CD4-positive, alpha-beta memory T cell (primary cell): Measurements from ENCODE around the gene NTNG1. TPM values are rescaled to one million over a fixed set of nuclear protein-coding genes. Genes with fewer than 3 reads are reported as not detected.

ENCODE experiments used
- CTCF ChIA-PET: fragments of 350-600 bp; sonication (Branson Sonifier 250); formaldehyde crosslinking; loops from one replicate; lab custom pipeline; 2021; ENCODE audit warnings: inconsistent platforms; ENCODE audit not compliant: partially characterized antibody; lab: Charles Lee
- POLR2A ChIA-PET: fragments of 350-600 bp; sonication (Branson Sonifier 250); formaldehyde crosslinking; loops from one replicate; lab custom pipeline; 2021; ENCODE audit not compliant: partially characterized antibody; lab: Charles Lee
- DNase-seq, 5 donors: peaks; one replicate each; pipeline versions ENCODE4 v3.0.0 to v3.0.0-alpha.2; 2020 to 2022; ENCODE audit warnings: mixed read lengths in 1 of 5
- H3K27ac ChIP-seq: one replicate; pipeline ENCODE4 v1.7.0; 2013; ENCODE audit warnings: low read depth, low read length
- H3K27me3 ChIP-seq: 2 replicates; pipeline ENCODE4 v1.7.0; 2013; ENCODE audit warnings: mild to moderate bottlenecking, low read length, moderate library complexity; ENCODE audit not compliant: insufficient read depth
- H3K36me3 ChIP-seq: 2 replicates; pipeline ENCODE4 v1.7.0; 2013; ENCODE audit warnings: mild to moderate bottlenecking, low read length, moderate library complexity; ENCODE audit not compliant: insufficient read depth
- H3K4me1 ChIP-seq: 2 replicates; pipeline ENCODE4 v1.7.0; 2013; ENCODE audit warnings: mild to moderate bottlenecking, low read length, moderate library complexity; ENCODE audit not compliant: insufficient read depth
- H3K4me3 ChIP-seq, 2 donors: one replicate each; pipeline ENCODE4 v1.7.0; 2013; ENCODE audit warnings: low read length in 2 of 2, mild to moderate bottlenecking in 1 of 2
- H3K9me3 ChIP-seq, 2 donors: one replicate each; pipeline ENCODE4 v1.7.0; 2013; ENCODE audit warnings: low read length in 2 of 2, control low read depth in 1 of 2; ENCODE audit not compliant: control insufficient read depth in 1 of 2
- H3K27ac Mint-ChIP-seq, 7 donors: one replicate each; pipeline ENCODE4 v1.8.0; 2020 to 2021; ENCODE audit warnings: mixed read lengths in 7 of 7, mild to moderate bottlenecking in 6 of 7, inconsistent platforms in 3 of 7, moderate library complexity in 3 of 7
- H3K27me3 Mint-ChIP-seq, 2 donors: one replicate each; pipeline ENCODE4 v1.8.0; 2020 to 2021; ENCODE audit warnings: mixed read lengths in 2 of 2
- H3K36me3 Mint-ChIP-seq, 2 donors: one replicate each; pipeline ENCODE4 v1.8.0; 2020 to 2021; ENCODE audit warnings: mixed read lengths in 2 of 2, inconsistent platforms in 1 of 2, mild to moderate bottlenecking in 1 of 2
- H3K4me1 Mint-ChIP-seq, 4 donors: one replicate each; pipeline ENCODE4 v1.8.0; 2020 to 2021; ENCODE audit warnings: mixed read lengths in 4 of 4, mild to moderate bottlenecking in 1 of 4
- H3K4me3 Mint-ChIP-seq, 8 donors: one replicate each; pipeline ENCODE4 v1.8.0; 2020 to 2021; ENCODE audit warnings: mixed read lengths in 8 of 8, mild to moderate bottlenecking in 7 of 8, moderate library complexity in 6 of 8, inconsistent platforms in 3 of 8
- H3K9me3 Mint-ChIP-seq, 8 donors: one replicate each; pipeline ENCODE4 v1.8.0; 2020 to 2021; ENCODE audit warnings: mixed read lengths in 8 of 8, mild to moderate bottlenecking in 5 of 8, inconsistent platforms in 3 of 8, moderate library complexity in 1 of 8
- intact Hi-C: fragments of 100-400 bp; cut with micrococcal nuclease; formaldehyde crosslinking; loops from one replicate; pipeline ENCODE4 v1.15.1; 2023
- polyA plus RNA-seq, 2 donors: library from polyadenylated mRNA; unstranded; fragments of 300-500 nt; fragmentation: Illumina TruSeq; gene quantifications; one replicate each; pipeline ENCODE4 v1.2.3, GENCODE V29; 2021
- total RNA-seq, 2 experiments: library from RNA; stranded (reverse); gene quantifications; one replicate each; pipeline ENCODE4 v1.2.3, GENCODE V29; 2021

The NTNG1 gene
- total and polyA plus RNA-seq, 4 experiments from 2014 or later, result not detected

GRCh38 chr1:107433068-107433467 lies 292.2 kb downstream of the NTNG1 start:
- intact Hi-C loops, result no loop called here
- CTCF ChIA-PET, result no interaction called here
- H3K9me3 Mint-ChIP-seq, result no peaks in the 10 kb centered on the region

GRCh38 chr1:107433635-107434360 lies 293.0 kb downstream of the NTNG1 start:
- no peak overlapping the region for H3K4me3 Mint-ChIP-seq
- intact Hi-C loops, result no loop called here
- ChIA-PET CTCF (no interaction called here), POLR2A (no interaction called here)
- H3K4me1 Mint-ChIP-seq, result no peaks in the 10 kb centered on the region
- Histone ChIP-seq H3K27me3 (no peaks in the 10 kb centered on the region), H3K4me3 (no peak overlapping the region), H3K4me1 (no peaks in the 10 kb centered on the region), H3K27ac (no peak overlapping the region), H3K9me3 (no peaks in the 10 kb centered on the region), H3K36me3 (no peaks in the 10 kb centered on the region)
- peaks cover 3% of the 10 kb centered on the region in 2 donors for H3K27me3 Mint-ChIP-seq
- no peak for DNase-seq
- no peaks in the 10 kb centered on the region for H3K9me3 Mint-ChIP-seq
- no peak overlapping the region for H3K27ac Mint-ChIP-seq
- no peaks in the 10 kb centered on the region for H3K36me3 Mint-ChIP-seq

More at GRCh38 chr1:107433068-107433467, 292.2 kb downstream of the NTNG1 start:
- H3K27me3 ChIP-seq, result no peaks in the 10 kb centered on the region
- no peaks in the 10 kb centered on the region for H3K4me1 ChIP-seq
- no peak overlapping the region for H3K27ac ChIP-seq
- Mint-ChIP-seq H3K27me3 (peaks cover 3 to 4% of the 10 kb centered on the region in 2 donors), H3K36me3 (no peaks in the 10 kb centered on the region), H3K4me1 (no peaks in the 10 kb centered on the region), H3K27ac (no peak overlapping the region), H3K4me3 (no peak overlapping the region)
- no peaks in the 10 kb centered on the region for H3K36me3 ChIP-seq
- no peak overlapping the region for H3K4me3 ChIP-seq
- POLR2A ChIA-PET, result no interaction called here
- DNase-seq, result no peak
- no peaks in the 10 kb centered on the region for H3K9me3 ChIP-seq

- CTCF ChIA-PET, result no interaction called here
- no peaks in the 10 kb centered on the region for H3K4me1 Mint-ChIP-seq
- H3K9me3 Mint-ChIP-seq, result no peaks in the 10 kb centered on the region
- POLR2A ChIA-PET, result no interaction called here
- Histone ChIP-seq H3K27me3 (no peaks in the 10 kb centered on the region), H3K36me3 (no peaks in the 10 kb centered on the region), H3K4me1 (no peaks in the 10 kb centered on the region), H3K4me3 (no peak overlapping the region), H3K27ac (no peak overlapping the region), H3K9me3 (no peaks in the 10 kb centered on the region)
- peaks cover 3 to 4% of the 10 kb centered on the region in 2 donors for H3K27me3 Mint-ChIP-seq
- no peaks in the 10 kb centered on the region for H3K36me3 Mint-ChIP-seq
- DNase-seq, result no peak
- intact Hi-C loops, result no loop called here
- H3K27ac Mint-ChIP-seq, result no peak overlapping the region
- no peak overlapping the region for H3K4me3 Mint-ChIP-seq
Observed at GRCh38 chr1:107434361-107434693, 293.5 kb downstream of the NTNG1 start.

GRCh38 chr1:107436552-107437241 lies 295.9 kb downstream of the NTNG1 start:
- H3K27me3 Mint-ChIP-seq, result peaks cover 0 to 5% of the 10 kb centered on the region in 2 donors
- no peaks in the 10 kb centered on the region for H3K4me1 Mint-ChIP-seq
- Histone ChIP-seq H3K27me3 (no peaks in the 10 kb centered on the region), H3K27ac (no peak overlapping the region), H3K4me3 (no peak overlapping the region), H3K36me3 (no peaks in the 10 kb centered on the region), H3K9me3 (no peaks in the 10 kb centered on the region), H3K4me1 (no peaks in the 10 kb centered on the region)
- no peaks in the 10 kb centered on the region for H3K36me3 Mint-ChIP-seq
- H3K27ac Mint-ChIP-seq, result no peak overlapping the region
- H3K9me3 Mint-ChIP-seq, result no peaks in the 10 kb centered on the region
- no peak for DNase-seq
- CTCF ChIA-PET, result no interaction called here
- intact Hi-C loops, result no loop called here
- H3K4me3 Mint-ChIP-seq, result no peak overlapping the region
- POLR2A ChIA-PET, result no interaction called here

GRCh38 chr1:107439567-107439966 lies 298.7 kb downstream of the NTNG1 start:
- H3K27ac Mint-ChIP-seq, result no peak overlapping the region
- H3K4me1 Mint-ChIP-seq, result no peaks in the 10 kb centered on the region
- H3K27me3 Mint-ChIP-seq, result peaks cover 5 to 6% of the 10 kb centered on the region in 2 donors
- POLR2A ChIA-PET, result no interaction called here
- H3K4me3 Mint-ChIP-seq, result no peak overlapping the region
- Histone ChIP-seq H3K27me3 (no peaks in the 10 kb centered on the region), H3K27ac (no peak overlapping the region), H3K36me3 (no peaks in the 10 kb centered on the region), H3K4me3 (no peak overlapping the region), H3K4me1 (no peaks in the 10 kb centered on the region), H3K9me3 (no peaks in the 10 kb centered on the region)
- no peaks in the 10 kb centered on the region for H3K36me3 Mint-ChIP-seq
- intact Hi-C loops, result no loop called here
- no peaks in the 10 kb centered on the region for H3K9me3 Mint-ChIP-seq
- CTCF ChIA-PET, result no interaction called here
- no peak for DNase-seq

GRCh38 chr1:107442551-107442950 lies 301.7 kb downstream of the NTNG1 start:
- no peaks in the 10 kb centered on the region for H3K36me3 ChIP-seq
- H3K27ac ChIP-seq, result no peak overlapping the region
- DNase-seq, result no peak
- no peak overlapping the region for H3K4me3 Mint-ChIP-seq
- H3K27ac Mint-ChIP-seq, result no peak overlapping the region
- no peaks in the 10 kb centered on the region for H3K27me3 ChIP-seq
- no peaks in the 10 kb centered on the region for H3K36me3 Mint-ChIP-seq
- intact Hi-C loops, result no loop called here
- no peaks in the 10 kb centered on the region for H3K9me3 Mint-ChIP-seq
- H3K4me3 ChIP-seq, result no peak overlapping the region
- no peaks in the 10 kb centered on the region for H3K4me1 Mint-ChIP-seq
- H3K27me3 Mint-ChIP-seq, result peaks cover 4 to 5% of the 10 kb centered on the region in 2 donors
- CTCF ChIA-PET, result no interaction called here
- POLR2A ChIA-PET, result no interaction called here
- H3K4me1 ChIP-seq, result no peaks in the 10 kb centered on the region
- H3K9me3 ChIP-seq, result no peaks in the 10 kb centered on the region

DNA sequence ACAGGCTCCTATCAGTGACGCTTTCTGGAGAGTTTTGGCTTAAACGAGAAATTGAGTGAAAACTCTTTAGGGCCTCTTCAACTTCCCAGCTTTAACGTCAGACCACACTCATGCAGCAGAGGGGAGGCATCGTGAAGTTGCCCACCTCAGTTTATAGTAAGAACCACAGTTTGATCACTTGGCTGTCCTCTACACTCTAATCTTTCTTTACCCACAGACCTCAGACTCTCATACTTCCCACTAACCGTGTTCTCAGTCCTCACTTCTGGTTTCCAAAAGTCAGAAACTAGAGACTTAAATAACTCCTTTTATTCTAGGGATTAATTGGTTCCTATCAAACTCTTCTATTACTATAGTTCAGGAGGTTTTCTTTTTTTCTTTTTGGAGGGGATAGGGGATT lies 302.2 kb downstream of the NTNG1 start:
- POLR2A ChIA-PET, result no interaction called here
- H3K36me3 ChIP-seq, result no peaks in the 10 kb centered on the region
- H3K4me3 ChIP-seq, result no peak overlapping the region
- H3K9me3 ChIP-seq, result no peaks in the 10 kb centered on the region
- intact Hi-C loops, result no loop called here
- H3K9me3 Mint-ChIP-seq, result no peaks in the 10 kb centered on the region
- no peak overlapping the region for H3K4me3 Mint-ChIP-seq
- CTCF ChIA-PET, result no interaction called here
- DNase-seq, result no peak
- no peaks in the 10 kb centered on the region for H3K4me1 ChIP-seq
- H3K27me3 ChIP-seq, result no peaks in the 10 kb centered on the region
- peaks cover 4 to 5% of the 10 kb centered on the region in 2 donors for H3K27me3 Mint-ChIP-seq
- no peak overlapping the region for H3K27ac ChIP-seq
- H3K4me1 Mint-ChIP-seq, result no peaks in the 10 kb centered on the region
- H3K36me3 Mint-ChIP-seq, result no peaks in the 10 kb centered on the region
- H3K27ac Mint-ChIP-seq, result no peak overlapping the region
